Measurements from ENCODE around the gene ADAMTS6. TPM values are rescaled to one million over a fixed set of nuclear protein-coding genes. Genes with fewer than 3 reads are reported as not detected.

ADAMTS6 gene
- total RNA-seq, 1 experiment from 2014 or later, result 21.6 TPM

GRCh38 chr5:65475336-65475735 is 6.4 kb downstream of the ADAMTS6 start:
- no peak for DNase-seq (ENCODE audit: low spot score)

GRCh38 chr5:65474130-65474711 is 7.5 kb downstream of the ADAMTS6 start:
- no peak for DNase-seq (ENCODE audit: low spot score)

GRCh38 chr5:65468633-65469032 is 13.1 kb downstream of the ADAMTS6 start:
- no peak for DNase-seq (ENCODE audit: low spot score)

GRCh38 chr5:65462139-65462705 is 19.5 kb downstream of the ADAMTS6 start:
- DNase-seq (ENCODE audit: low spot score), result no peak

- DNase-seq (ENCODE audit: low spot score), result no peak
These were observed 20.2 kb downstream of the ADAMTS6 start for GRCh38 chr5:65461490-65461889.

GRCh38 chr5:65459995-65460394 is 21.7 kb downstream of the ADAMTS6 start:
- no peak for DNase-seq (ENCODE audit: low spot score)

- no peak for DNase-seq (ENCODE audit: low spot score)
These were observed 26.7 kb downstream of the ADAMTS6 start for GRCh38 chr5:65455064-65455463.

GRCh38 chr5:65451436-65451835 is 30.3 kb downstream of the ADAMTS6 start:
- DNase-seq (ENCODE audit: low spot score), result no peak

- DNase-seq (ENCODE audit: low spot score), result no peak
These were observed 35.0 kb downstream of the ADAMTS6 start for GRCh38 chr5:65446682-65447081.

- no peak for DNase-seq (ENCODE audit: low spot score)
These were observed 39.9 kb downstream of the ADAMTS6 start for GRCh38 chr5:65441800-65442199.

- no peak for DNase-seq (ENCODE audit: low spot score)
These were observed 41.3 kb downstream of the ADAMTS6 start for GRCh38 chr5:65440456-65440855.

GRCh38 chr5:65434122-65434521 is 47.6 kb downstream of the ADAMTS6 start:
- DNase-seq (ENCODE audit: low spot score), result no peak

GRCh38 chr5:65426656-65427055 is 55.1 kb downstream of the ADAMTS6 start:
- DNase-seq (ENCODE audit: low spot score), result no peak

- DNase-seq (ENCODE audit: low spot score), result no peak
These were observed 58.1 kb downstream of the ADAMTS6 start for GRCh38 chr5:65423623-65424022.

GRCh38 chr5:65418661-65419060 is 63.1 kb downstream of the ADAMTS6 start:
- no peak for DNase-seq (ENCODE audit: low spot score)

GRCh38 chr5:65413822-65414221 is 67.9 kb downstream of the ADAMTS6 start:
- peak; percentile 22 for DNase-seq (ENCODE audit: low spot score)

- no peak for DNase-seq (ENCODE audit: low spot score)
These were observed 68.9 kb downstream of the ADAMTS6 start for GRCh38 chr5:65412842-65413241.

- no peak for DNase-seq (ENCODE audit: low spot score)
These were observed 70.4 kb downstream of the ADAMTS6 start for GRCh38 chr5:65411356-65411755.

- peak; percentile 16 for DNase-seq (ENCODE audit: low spot score)
These were observed 86.1 kb downstream of the ADAMTS6 start for GRCh38 chr5:65395526-65396155.

GRCh38 chr5:65394087-65394486 is 87.6 kb downstream of the ADAMTS6 start:
- no peak for DNase-seq (ENCODE audit: low spot score)

- no peak for DNase-seq (ENCODE audit: low spot score)
These were observed 90.1 kb downstream of the ADAMTS6 start for GRCh38 chr5:65391591-65391990.

- DNase-seq (ENCODE audit: low spot score), result no peak
These were observed 91.5 kb downstream of the ADAMTS6 start for GRCh38 chr5:65390208-65390607.

- no peak for DNase-seq (ENCODE audit: low spot score)
These were observed 97.9 kb downstream of the ADAMTS6 start for GRCh38 chr5:65383859-65384258.

Data from HT-29 (cell line).